ENCODE measurements around the gene ASAH2B.
"Not testable (repeated sequence)": the region's sequence is repeated elsewhere in the genome, so short reads cannot be mapped to it uniquely, and the experiment has no call there.

Gene ASAH2B

GRCh38 chr10:50739618-50740292 is at the start of gene ASAH2B:
ASAH2B (plus strand) TSS chr10:50739936; CDS start chr10:50745131, 5,195 bp downstream.
- DNase-seq, result peak; percentile 81

DNA sequence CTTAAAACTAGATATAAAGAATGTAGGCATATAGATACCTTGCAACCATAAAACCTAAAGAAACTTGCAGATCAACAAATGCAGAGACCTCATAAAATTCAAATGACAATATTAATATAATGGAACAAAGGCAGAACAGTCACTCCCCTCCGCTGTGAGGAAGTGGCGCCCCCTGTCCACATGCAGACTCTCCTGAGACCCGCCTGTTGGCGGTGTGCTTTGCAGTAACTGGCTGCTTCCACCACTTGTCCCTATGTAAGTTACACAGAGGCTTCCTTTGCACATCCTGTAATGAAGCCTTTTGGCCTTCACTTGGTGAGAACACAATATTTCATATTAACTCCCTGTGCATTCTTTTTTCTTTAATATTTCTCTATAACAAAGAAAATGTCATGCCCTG is 41.9 kb upstream of the ASAH2B start:
- DNase-seq, result not testable (repeated sequence)

DNA sequence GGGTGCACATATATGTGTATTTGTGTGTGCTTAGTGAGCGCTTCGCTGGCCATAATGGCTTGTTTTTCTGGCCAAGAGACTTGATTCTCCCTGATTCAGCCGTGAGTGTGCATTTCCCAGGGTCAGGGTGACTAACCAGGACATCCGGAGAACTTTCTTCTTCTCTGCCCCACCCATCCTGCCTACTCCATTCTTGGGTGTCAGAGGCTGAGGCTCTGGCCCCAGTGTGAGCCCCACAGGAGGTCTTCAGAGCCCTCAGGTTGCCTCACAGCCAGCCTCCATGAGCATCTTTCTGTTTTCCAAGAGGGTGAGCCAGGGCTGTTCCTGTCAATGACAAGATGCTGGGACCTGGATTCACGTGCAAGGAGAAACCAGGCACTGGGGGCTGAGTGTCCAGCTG is 37.8 kb upstream of the ASAH2B start:
- peak; percentile 20 for DNase-seq

- not testable (repeated sequence) for DNase-seq
Observed at GRCh38 chr10:50702997-50703396, 36.7 kb upstream of the ASAH2B start.

DNA sequence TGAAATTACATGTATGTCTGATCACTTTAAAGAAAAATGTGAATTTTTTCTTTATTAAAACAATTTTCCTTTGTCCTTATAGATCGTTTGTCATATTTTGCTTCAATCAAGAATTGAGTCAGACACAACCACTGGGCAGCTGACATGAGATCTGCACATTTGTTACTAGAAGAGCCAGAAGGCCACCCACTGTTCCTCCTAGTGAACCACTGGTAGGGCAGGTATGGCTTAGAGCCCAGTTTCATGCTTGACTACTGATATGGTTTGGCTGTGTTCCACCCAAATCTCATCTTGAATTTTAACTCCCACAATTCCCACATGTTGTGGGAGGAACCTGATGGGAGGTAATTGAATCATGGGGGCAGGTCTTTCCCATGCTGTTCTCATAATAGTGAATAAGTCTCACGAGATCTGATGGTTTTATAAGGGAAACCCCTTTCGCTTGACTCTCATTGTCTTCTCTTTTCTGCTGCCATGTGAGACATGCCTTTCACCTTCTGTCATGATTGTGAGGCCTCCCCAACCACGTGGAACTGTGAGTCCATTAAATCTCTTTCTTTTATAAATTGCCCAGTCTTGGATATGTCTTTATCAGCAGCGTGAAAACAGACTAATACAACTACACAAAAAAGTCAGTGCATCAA is 35.2 kb upstream of the ASAH2B start:
- DNase-seq, result not testable (repeated sequence)

GRCh38 chr10:50706006-50706405 is 33.7 kb upstream of the ASAH2B start:
- DNase-seq, result not testable (repeated sequence)

- DNase-seq, result not testable (repeated sequence)
Observed at GRCh38 chr10:50710241-50710640, 29.5 kb upstream of the ASAH2B start.

GRCh38 chr10:50723812-50724211 is 15.9 kb upstream of the ASAH2B start:
- DNase-seq, result not testable (repeated sequence)

GRCh38 chr10:50728112-50728511 is 11.6 kb upstream of the ASAH2B start:
- not testable (repeated sequence) for DNase-seq

DNA sequence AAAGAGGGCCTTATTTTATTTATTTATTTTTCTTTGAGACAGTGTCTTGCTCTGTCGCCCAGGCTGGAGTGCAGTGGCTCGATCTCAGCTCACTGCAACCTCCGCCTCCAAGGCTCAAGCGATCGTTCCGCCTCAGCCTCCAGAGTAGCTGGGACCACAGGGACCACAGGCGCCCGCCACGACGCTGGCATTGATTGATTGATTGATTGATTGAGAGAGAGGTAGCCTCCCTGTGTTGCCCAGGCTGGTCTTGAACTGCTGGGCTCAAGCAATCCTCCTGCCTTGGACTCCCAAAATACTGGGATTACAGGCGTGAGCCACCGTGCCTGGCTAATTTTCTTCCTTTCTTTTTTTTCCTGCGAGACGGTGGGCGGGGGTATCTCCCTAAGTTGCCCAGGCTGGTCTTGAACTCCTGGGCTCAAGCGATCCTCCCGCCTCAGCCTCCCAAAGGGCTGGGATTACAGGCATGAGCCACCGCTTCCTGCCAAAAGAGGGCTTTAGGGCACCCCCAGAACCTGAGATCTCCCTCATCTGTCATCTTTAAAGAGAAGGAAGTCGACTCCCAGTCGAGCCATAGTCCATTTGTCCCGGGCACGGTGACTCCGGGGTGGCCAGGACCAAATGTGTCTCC is 634 bp upstream of the ASAH2B start:
- DNase-seq, result not testable (repeated sequence)

DNA sequence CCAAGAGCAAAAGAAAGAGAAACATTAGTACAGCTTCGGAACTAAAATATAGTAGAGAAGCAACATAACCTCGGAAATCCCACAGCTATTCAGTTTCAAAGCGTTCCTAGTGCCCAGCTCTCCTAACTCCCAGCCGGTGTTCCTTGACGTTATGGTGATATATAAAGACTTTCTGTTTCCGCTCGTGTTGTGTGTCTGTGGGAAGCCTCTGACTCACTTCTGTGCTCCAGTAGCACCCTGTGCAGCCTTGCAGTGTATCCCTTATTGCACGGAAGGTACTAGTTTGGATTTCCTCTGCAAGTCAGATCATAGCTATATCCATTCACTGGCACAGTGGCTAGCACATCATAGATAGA is 535 bp downstream of the ASAH2B start:
- DNase-seq, result peak; percentile 78

- not testable (repeated sequence) for DNase-seq
Observed at GRCh38 chr10:50742820-50743219, 3.1 kb downstream of the ASAH2B start.

DNA sequence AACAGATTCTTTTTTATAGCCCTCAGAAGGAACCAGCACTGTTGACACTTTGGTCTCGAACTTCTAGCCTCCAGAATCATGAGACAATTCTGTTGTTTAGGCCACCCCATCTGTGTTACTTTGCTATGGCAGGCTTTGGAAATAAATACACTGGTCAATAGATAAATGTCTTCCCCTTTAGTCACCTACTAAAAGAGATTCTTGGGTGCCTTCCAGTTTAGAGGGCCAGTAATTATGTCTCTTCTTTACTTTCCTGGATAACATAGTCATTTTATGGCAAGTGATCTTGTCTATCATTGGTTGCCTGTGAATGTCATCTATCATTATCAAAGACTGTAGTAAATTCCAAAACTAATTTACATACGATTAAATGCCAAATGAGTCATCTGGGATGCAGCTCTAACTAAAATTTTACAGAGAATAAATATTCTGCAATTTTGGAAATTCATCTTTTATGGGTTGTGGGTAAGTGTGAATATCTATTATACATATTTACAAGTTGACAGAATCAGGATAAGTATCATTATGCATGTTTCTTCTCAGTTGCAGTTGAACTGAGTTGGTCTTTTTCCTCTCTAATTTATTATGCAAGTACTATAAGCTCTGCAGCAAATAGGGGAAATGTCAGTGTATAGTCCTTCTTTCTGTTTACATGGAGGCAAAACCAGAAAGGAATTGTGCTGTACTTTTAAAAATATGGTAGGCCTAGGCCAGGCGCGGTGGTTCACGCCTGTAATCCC is 27.2 kb downstream of the ASAH2B start:
- peak; percentile 80 for DNase-seq

- DNase-seq, result not testable (repeated sequence)
Observed at GRCh38 chr10:50772042-50772441, 32.3 kb downstream of the ASAH2B start.

- DNase-seq, result not testable (repeated sequence)
Observed at GRCh38 chr10:50774868-50775267, 35.1 kb downstream of the ASAH2B start.

GRCh38 chr10:50780036-50780435 is 40.3 kb downstream of the ASAH2B start:
- peak; percentile 25 for DNase-seq

GRCh38 chr10:50782017-50782416 is 42.3 kb downstream of the ASAH2B start:
- not testable (repeated sequence) for DNase-seq

GRCh38 chr10:50787962-50788361 is 48.2 kb downstream of the ASAH2B start:
- not testable (repeated sequence) for DNase-seq

- peak; percentile 24 for DNase-seq
Observed at GRCh38 chr10:50788951-50789945, 49.5 kb downstream of the ASAH2B start.

DNA sequence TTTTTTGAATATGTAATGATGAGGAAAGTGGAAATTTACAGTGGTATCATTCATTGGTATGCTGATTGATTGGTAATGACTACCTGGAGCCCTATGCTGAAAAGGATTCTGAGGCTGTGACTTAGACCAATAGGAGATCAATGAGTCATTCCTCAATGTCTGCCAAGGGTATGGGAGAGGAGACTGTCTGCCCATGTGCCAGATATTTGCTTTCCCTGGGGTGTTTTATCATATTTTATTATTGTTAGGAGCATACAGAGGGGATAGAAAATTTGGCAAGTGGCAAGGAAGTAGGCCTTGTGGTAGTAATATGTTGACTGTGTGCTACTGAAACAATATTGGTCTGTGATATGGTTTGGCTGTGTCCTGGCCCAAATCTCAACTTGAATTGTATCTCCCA is 54.8 kb downstream of the ASAH2B start:
- DNase-seq, result no peak

GRCh38 chr10:50796693-50797092 is 57.0 kb downstream of the ASAH2B start:
- DNase-seq, result no peak

- DNase-seq, result no peak
Observed at GRCh38 chr10:50798297-50798696, 58.6 kb downstream of the ASAH2B start.
